Measurements from ENCODE around the gene ACACB. TPM values are rescaled to one million over a fixed set of nuclear protein-coding genes. Genes with fewer than 3 reads are reported as not detected.

The ACACB gene
- polyA plus RNA-seq, 3 donors = 15.5 to 17.3 (median 15.6) TPM

DNA sequence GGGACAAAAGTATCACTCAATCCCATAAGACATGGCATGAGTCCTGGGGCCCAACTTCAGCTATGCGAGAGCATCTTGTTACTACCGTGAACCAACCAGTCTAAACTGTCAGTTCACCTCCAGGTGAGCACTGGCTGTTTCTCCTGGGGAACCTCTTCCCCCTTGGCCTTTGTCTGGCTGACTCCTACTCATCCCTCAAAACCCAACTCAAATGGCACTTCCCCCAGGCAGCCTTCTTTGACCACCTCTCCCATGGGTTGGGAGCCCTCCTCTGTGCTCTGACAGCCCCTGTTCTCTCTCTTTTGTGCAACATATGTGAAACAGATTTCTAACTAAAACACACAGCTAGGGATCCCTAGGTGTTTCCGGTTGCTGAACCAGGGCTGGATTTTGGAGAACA is 155.0 kb downstream of the ACACB start:
- DNase-seq (ENCODE audit: low read depth in 3 of 3, low spot score in 2 of 3) = no peak

GRCh38 chr12:109273354-109273753 is 157.0 kb downstream of the ACACB start:
- no peak for DNase-seq (ENCODE audit: low read depth in 3 of 3, low spot score in 2 of 3)

- DNase-seq (ENCODE audit: low read depth in 3 of 3, low spot score in 2 of 3) = no peak
Measured at GRCh38 chr12:109274381-109274780, 158.0 kb downstream of the ACACB start.

DNA sequence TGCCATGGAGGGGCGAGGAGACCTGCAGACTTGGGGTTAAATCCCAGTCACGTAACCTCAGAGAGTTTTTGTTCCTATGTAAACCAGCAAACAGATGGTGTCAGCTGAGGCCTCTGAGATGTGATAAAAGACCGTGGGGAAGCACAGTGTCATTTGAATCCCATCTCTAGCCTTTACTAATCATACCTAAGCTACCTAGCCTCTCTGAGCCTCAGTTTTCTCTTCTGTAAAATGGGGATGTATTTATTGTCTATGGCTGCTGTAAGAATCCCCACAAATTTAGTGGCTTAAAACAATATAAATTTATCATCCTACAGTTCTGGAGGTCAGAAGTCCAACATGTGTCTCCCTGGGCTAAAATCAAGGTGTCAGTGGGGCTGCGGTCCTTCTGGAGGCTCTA is 158.8 kb downstream of the ACACB start:
- DNase-seq (ENCODE audit: low read depth in 3 of 3, low spot score in 2 of 3) = no peak

DNA sequence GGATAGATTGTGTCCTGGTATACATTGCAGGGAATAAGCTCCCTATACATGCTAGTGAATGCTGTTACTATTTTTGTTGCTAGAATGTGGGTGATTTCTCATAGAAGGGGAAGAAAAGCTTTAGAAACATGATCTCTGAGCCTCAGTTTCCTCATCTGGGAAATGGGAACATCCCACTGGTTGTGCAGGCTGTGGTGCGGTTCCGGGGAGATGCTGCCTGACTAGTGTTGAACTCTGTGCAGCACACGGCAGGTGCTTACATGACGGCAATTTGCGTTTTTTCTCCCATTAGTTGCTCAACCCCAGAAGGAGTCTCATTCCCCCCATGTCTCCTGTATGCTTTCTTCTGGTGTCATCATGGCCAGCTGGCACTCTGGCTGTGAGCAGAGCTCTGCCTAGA is 159.8 kb downstream of the ACACB start:
- no peak for DNase-seq (ENCODE audit: low read depth in 3 of 3, low spot score in 2 of 3)

- DNase-seq (ENCODE audit: low read depth in 3 of 3, low spot score in 2 of 3) = no peak
Measured at GRCh38 chr12:109277255-109277898, 161.0 kb downstream of the ACACB start.

- no peak for DNase-seq (ENCODE audit: low read depth in 3 of 3, low spot score in 2 of 3)
Measured at GRCh38 chr12:109277899-109278762, 161.7 kb downstream of the ACACB start.

DNA sequence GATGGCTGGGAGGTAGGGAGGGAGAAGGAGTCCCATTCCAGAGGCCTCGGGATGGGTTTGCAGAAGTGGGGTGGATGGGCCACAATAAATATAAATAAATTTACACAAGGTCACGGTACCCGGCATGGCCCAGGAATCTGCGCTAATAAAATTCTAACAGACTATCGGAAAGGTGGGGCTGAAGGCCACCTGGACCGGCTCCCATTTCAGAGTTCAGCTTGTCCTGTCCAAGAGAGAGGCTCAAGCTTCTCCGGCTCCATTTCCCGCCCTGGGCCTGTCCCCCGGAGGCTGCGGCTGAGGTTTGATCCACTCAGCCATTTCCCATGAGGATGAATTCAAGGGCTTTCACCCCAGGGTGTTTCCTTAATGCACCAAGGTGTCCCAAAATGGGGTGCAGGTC is 162.5 kb downstream of the ACACB start:
- DNase-seq (ENCODE audit: low read depth in 3 of 3, low spot score in 2 of 3) = no peak

GRCh38 chr12:109279525-109279924 is 163.1 kb downstream of the ACACB start:
- no peak for DNase-seq (ENCODE audit: low read depth in 3 of 3, low spot score in 2 of 3)

DNA sequence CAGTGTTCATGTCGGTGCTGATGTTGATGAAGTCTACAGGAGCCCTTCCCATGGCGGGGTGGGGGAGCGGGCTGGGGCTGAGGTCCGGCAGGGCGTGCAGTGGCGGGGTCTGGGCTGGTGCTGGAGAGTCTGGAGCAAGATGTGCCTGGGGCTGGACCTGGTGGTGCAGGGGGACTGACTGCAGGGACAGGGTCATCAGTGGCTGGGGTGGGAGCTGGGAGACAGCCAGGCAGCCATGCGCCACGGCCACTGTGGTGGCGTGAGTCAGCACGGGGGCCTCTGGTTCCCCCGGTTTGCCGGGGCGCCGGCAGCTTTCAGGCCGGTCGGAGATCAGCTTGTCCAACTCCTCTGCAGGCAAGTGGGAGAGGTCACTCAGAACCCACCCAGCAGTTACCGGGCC is 165.1 kb downstream of the ACACB start:
- DNase-seq (ENCODE audit: low read depth in 3 of 3, low spot score in 2 of 3) = no peak

DNA sequence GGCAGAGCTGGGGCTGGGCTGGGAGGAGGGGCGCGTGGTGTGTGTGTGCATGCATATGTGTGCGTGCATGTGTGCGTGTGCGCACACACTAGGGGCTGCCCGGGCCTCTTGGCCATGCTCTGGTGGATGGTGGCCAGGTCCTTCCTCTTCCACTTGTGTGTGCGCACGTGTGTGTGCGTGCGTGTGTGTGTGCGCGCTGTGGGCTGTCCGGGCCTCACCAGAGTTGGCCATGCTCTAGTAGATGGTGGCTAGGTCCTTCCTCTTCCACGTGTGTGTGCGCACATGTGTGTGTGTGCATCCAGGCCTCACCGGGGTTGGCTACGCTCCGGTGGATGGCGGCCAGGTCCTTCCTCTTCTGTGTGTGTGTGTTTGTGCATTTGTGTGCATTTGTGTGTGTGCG is 168.0 kb downstream of the ACACB start:
- DNase-seq (ENCODE audit: low read depth in 3 of 3, low spot score in 2 of 3) = no peak

GRCh38 chr12:109286252-109286651 is 169.9 kb downstream of the ACACB start:
- no peak for DNase-seq (ENCODE audit: low read depth in 3 of 3, low spot score in 2 of 3)

GRCh38 chr12:109286652-109287051 is 170.3 kb downstream of the ACACB start:
- no peak for DNase-seq (ENCODE audit: low read depth in 3 of 3, low spot score in 2 of 3)

DNA sequence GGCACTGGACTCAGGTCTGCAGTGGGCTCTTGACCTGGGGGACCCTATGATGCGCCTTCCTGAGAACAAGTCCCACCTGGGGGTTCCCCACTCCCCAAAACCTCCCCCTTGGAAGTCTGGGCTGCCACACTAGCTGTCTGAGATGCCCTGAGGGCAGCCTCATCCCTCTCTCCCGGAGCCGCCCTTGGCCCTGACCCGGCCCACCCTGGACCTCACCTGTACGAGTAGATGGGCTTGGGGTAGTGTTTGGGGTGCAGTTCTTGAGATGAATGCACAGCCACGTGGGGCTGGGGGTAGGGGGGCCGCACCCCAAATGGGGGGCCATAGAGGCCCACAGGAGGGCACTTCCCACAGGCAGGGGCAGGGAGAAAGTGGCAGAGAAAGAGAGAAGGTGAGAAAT is 170.8 kb downstream of the ACACB start:
- no peak for DNase-seq (ENCODE audit: low read depth in 3 of 3, low spot score in 2 of 3)

- DNase-seq (ENCODE audit: low read depth in 3 of 3, low spot score in 2 of 3) = no peak
Measured at GRCh38 chr12:109287811-109288469, 171.6 kb downstream of the ACACB start.

DNA sequence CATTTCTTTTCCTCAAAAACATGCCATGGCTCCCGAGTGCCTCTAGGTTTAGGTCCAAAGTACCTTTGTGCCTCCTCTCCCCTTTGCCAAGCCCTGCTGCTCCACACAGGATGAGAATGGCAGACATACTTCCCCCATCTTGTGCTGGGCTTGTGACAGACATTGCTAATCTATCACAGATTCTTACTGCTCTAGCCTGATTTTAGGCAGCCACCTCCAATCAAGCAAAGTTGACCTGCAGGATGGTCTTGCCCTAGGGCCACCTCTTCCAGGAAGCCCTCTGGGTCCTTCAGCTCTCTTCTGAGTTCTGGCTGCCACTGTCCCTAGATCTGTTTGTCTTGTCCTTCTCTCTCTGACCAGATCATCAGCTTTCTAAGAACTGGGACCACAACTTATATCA is 172.2 kb downstream of the ACACB start:
- no peak for DNase-seq (ENCODE audit: low read depth in 3 of 3, low spot score in 2 of 3)

GRCh38 chr12:109289004-109289403 is 172.6 kb downstream of the ACACB start:
- no peak for DNase-seq (ENCODE audit: low read depth in 3 of 3, low spot score in 2 of 3)

DNA sequence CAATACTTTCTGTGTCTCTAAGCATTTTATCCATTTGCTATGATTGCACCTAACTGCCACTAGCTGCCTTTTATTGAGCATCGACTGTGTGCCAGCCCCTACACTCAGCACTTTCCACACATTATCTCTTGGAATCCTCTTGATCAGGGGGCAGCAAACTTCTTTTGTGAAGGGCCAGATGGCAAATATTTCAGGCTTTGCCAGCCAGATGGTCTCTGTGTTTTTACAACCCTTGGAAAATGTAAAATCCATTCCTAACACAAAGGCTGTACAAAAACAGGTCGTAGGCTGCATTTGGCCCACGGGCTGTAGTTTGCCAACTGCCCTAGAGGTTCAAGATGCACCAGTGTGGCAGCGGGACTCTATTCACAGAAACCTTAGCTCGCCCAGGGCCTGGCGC is 173.2 kb downstream of the ACACB start:
- DNase-seq (ENCODE audit: low read depth in 3 of 3, low spot score in 2 of 3) = no peak

- no peak for DNase-seq (ENCODE audit: low read depth in 3 of 3, low spot score in 2 of 3)
Measured at GRCh38 chr12:109290061-109290460, 173.7 kb downstream of the ACACB start.

GRCh38 chr12:109291117-109291516 is 174.7 kb downstream of the ACACB start:
- DNase-seq (ENCODE audit: low read depth in 3 of 3, low spot score in 2 of 3) = no peak

DNA sequence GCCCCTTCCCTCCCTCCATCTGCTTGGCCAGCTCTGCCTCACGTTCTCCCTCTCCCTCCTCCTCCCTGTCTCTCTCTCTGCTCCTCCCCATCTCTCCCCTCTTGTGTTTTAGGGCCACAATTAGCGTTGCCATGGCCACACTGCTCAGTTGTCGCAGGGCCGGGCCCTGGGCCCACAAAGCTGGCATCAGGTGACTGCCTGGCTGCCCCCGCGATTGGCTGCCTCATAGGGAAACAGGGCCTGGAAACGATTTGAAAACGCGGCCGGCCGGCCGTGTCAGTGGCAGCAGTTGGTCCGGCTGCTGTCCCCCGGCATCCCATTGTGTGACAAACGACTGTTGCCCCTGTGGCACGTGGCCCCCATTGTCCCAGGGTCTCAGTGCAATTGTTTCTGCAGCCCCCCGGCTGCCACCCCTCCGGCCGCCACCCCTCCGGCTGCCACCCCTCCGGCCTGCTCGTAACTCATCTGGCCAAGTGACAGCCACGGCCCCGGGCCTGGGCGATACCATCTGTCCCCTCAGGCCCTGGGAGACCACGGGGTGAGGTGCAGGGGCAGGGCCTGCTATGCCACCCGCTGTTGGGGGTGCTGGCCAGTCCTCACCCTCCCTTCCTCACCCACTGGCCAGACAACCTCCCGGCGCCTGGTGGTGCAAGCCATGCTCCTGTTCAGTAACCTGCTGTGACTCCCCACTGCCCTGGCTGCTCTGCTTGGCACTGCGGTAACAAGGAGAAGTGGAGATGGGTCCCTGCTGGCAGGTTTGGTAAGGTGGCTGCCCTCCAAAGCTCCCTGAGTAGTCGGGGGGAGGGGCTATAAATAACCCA is 175.3 kb downstream of the ACACB start:
- peak in 2 of 3 donors; percentile 65 to 66 for DNase-seq (ENCODE audit: low read depth in 3 of 3, low spot score in 2 of 3)

Data from right renal cortex interstitium (tissue), 3 donors.